ENCODE measurements around the gene TNFRSF14. TPM values are rescaled to one million over a fixed set of nuclear protein-coding genes. Genes with fewer than 3 reads are reported as not detected.

TNFRSF14 gene
- total and polyA plus RNA-seq, 2 of the 13 experiments (the other 11 are each of a cell fraction or from before 2014, with no cell fraction given): 11.9 to 49.9 TPM

DNA sequence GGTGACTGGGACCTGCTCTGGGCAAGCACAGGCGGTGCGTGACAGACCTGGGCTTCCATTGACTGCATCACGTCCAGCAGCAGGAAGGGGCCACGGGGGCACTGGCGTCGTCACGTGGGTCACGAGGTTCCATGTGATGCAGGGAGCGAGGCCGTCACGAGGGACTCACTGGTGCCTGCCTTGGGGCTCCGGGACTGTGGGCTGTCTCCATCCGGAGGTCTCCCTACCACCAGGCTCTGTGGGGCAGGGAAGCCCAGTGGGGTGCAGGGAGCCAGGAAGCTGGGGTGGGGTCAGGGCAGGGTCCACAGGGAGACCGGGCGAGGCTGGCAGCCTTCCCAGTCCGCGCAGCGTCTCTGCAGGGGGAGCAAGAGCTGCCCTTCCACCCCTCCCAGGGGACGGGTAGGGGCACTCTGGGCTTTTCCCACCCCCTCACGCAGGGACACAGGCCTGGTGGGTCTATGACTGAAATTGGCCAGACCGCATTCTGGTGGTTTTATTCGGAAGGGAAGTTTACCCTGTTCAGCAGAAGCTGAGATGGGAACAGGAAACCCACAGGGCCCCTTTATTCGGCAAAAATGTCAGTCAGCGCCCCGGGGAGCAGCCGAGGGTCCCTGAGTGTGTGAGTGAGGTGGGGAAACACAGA is 416 bp upstream of the TNFRSF14 start (continued):
- TF ChIP-seq, protein P1, sequence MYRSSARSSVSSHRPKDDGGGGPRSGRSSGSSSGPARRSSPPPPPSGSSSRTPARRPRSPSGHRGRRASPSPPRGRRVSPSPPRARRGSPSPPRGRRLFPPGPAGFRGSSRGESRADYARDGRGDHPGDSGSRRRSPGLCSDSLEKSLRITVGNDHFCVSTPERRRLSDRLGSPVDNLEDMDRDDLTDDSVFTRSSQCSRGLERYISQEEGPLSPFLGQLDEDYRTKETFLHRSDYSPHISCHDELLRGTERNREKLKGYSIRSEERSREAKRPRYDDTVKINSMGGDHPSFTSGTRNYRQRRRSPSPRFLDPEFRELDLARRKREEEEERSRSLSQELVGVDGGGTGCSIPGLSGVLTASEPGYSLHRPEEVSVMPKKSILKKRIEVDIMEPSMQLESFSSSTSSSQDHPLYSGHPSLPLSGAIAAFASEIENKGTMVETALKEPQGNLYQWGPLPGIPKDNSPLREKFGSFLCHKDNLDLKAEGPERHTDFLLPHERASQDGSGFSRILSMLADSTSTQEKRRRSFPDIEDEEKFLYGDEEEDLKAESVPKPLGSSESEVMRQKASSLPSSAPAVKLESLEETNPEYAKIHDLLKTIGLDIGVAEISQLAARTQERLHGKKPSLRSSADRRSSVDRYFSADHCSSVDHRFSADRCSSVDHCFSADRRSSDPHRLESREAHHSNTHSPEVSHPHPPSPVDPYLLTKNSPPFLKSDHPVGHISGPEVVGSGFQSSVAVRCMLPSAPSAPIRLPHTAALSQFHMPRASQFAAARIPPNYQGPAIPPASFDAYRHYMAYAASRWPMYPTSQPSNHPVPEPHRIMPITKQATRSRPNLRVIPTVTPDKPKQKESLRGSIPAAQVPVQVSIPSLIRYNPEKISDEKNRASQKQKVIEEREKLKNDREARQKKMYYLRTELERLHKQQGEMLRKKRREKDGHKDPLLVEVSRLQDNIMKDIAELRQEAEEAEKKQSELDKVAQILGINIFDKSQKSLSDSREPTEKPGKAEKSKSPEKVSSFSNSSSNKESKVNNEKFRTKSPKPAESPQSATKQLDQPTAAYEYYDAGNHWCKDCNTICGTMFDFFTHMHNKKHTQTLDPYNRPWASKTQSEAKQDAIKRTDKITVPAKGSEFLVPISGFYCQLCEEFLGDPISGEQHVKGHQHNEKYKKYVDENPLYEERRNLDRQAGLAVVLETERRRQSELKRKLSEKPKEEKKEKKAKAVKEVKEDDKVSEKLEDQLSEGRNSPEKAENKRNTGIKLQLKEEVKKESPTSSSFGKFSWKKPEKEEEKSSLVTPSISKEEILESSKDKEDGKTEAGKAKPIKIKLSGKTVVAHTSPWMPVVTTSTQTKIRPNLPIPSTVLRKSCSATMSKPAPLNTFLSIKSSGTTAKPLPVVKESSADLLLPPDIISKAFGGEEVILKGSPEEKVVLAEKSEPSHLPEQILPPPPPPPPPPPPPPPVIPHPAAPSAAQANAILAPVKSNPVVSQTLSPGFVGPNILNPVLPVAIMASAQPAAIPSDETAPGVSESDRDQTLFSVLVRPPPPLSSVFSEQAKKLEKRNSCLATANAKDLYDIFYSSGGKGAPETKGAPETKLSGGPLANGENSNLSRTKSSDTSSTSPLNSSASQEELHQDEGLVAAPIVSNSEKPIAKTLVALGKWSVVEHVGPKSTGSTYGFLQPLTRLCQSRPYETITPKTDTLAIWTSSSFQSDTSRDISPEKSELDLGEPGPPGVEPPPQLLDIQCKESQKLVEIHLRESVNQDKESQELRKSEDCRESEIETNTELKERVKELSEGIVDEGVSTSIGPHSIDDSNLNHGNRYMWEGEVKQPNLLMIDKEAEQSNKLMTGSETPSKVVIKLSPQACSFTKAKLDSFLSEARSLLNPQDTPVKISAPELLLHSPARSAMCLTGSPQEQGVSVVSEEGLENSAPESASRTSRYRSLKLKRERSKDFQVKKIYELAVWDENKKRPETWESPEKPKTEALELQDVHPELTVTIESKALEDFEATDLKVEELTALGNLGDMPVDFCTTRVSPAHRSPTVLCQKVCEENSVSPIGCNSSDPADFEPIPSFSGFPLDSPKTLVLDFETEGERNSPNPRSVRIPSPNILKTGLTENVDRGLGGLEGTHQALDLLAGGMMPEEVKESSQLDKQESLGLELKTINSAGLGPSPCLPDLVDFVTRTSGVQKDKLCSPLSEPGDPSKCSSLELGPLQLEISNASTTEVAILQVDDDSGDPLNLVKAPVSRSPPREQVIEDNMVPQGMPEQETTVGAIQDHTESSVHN (CRISPR knock-in tag; IDR thresholded peaks at IDR 0.05): no peak
- peak; percentile 83 for TF ChIP-seq ZNF709 (CRISPR knock-in tag; IDR thresholded peaks at IDR 0.05)
- no peak for TF ChIP-seq DR1 (CRISPR knock-in tag; IDR thresholded peaks at IDR 0.05)
- TF ChIP-seq PHF21A (CRISPR knock-in tag; IDR thresholded peaks at IDR 0.05): no peak
- TF ChIP-seq TMF1 (CRISPR knock-in tag; IDR thresholded peaks at IDR 0.05; ENCODE audit: low read depth): no peak
- TF ChIP-seq KMT2A (CRISPR knock-in tag; IDR thresholded peaks at IDR 0.05): no peak; the same call in 1 of the 2 replicates
- no peak for TF ChIP-seq MBD4 (IDR thresholded peaks at IDR 0.05; ENCODE audit: borderline replicate concordance, low read length)
- peak; percentile 9; the same call in 1 of the 2 replicates for TF ChIP-seq THAP11 (CRISPR knock-in tag; IDR thresholded peaks at IDR 0.05)
- no peak for TF ChIP-seq CBFB (CRISPR knock-in tag; IDR thresholded peaks at IDR 0.05)
- no peak for TF ChIP-seq SMARCC2 (IDR thresholded peaks at IDR 0.05)
- TF ChIP-seq MIER2 (CRISPR knock-in tag; IDR thresholded peaks at IDR 0.05): no peak
- TF ChIP-seq ZNF329 (CRISPR knock-in tag; IDR thresholded peaks at IDR 0.05; ENCODE audit: low read depth): 0 out of 2 replicates have a peak, but pooled peaks have one; percentile 49
- TF ChIP-seq CEBPG (CRISPR knock-in tag; IDR thresholded peaks at IDR 0.05): no peak
- TF ChIP-seq, protein P2, sequence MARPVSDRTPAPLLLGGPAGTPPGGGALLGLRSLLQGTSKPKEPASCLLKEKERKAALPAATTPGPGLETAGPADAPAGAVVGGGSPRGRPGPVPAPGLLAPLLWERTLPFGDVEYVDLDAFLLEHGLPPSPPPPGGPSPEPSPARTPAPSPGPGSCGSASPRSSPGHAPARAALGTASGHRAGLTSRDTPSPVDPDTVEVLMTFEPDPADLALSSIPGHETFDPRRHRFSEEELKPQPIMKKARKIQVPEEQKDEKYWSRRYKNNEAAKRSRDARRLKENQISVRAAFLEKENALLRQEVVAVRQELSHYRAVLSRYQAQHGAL (CRISPR knock-in tag; IDR thresholded peaks at IDR 0.05; ENCODE audit: not compliant biosample characterization): no peak
- 0 out of 2 replicates have a peak, but pooled peaks have one; percentile 38 for TF ChIP-seq GATAD2A (CRISPR knock-in tag; IDR thresholded peaks at IDR 0.05)
- no peak for TF ChIP-seq NFYB (CRISPR knock-in tag; IDR thresholded peaks at IDR 0.05)
- TF ChIP-seq SRY (CRISPR knock-in tag; IDR thresholded peaks at IDR 0.05): no peak
- no peak for TF ChIP-seq ZNF780A (CRISPR knock-in tag; IDR thresholded peaks at IDR 0.05)
- TF ChIP-seq, protein P3, sequence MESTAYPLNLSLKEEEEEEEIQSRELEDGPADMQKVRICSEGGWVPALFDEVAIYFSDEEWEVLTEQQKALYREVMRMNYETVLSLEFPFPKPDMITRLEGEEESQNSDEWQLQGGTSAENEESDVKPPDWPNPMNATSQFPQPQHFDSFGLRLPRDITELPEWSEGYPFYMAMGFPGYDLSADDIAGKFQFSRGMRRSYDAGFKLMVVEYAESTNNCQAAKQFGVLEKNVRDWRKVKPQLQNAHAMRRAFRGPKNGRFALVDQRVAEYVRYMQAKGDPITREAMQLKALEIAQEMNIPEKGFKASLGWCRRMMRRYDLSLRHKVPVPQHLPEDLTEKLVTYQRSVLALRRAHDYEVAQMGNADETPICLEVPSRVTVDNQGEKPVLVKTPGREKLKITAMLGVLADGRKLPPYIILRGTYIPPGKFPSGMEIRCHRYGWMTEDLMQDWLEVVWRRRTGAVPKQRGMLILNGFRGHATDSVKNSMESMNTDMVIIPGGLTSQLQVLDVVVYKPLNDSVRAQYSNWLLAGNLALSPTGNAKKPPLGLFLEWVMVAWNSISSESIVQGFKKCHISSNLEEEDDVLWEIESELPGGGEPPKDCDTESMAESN (CRISPR knock-in tag; conservative IDR thresholded peaks at IDR 0.05): 0 out of 2 replicates have a peak, but pooled peaks have one; percentile 10
- peak; percentile 65; the same call in 1 of the 2 replicates for TF ChIP-seq ZNF749 (CRISPR knock-in tag; IDR thresholded peaks at IDR 0.05; ENCODE audit: borderline replicate concordance)
- TF ChIP-seq ZNF256 (CRISPR knock-in tag; conservative IDR thresholded peaks at IDR 0.05): no peak

All from HepG2 (cell line).